Left forelimb (tissue), 1 donor: Measurements from ENCODE around the gene ANKFN1.

Source experiments
- DNase-seq: peaks from one replicate; pipeline ENCODE4 v3.0.0-alpha.2; 2018; ENCODE audit warnings: low spot score

ANKFN1 gene

GRCh38 chr17:56436142-56436541, 282.9 kb downstream of the ANKFN1 start:
- no peak for DNase-seq

- DNase-seq, result no peak
Measured at GRCh38 chr17:56440419-56440818, 287.1 kb downstream of the ANKFN1 start.

- no peak for DNase-seq
Measured at GRCh38 chr17:56441308-56441707, 288.0 kb downstream of the ANKFN1 start.

GRCh38 chr17:56445692-56446411, 292.6 kb downstream of the ANKFN1 start:
- DNase-seq, result no peak

GRCh38 chr17:56447171-56447570, 293.9 kb downstream of the ANKFN1 start:
- DNase-seq, result no peak

GRCh38 chr17:56448371-56448770, 295.1 kb downstream of the ANKFN1 start:
- DNase-seq, result no peak

GRCh38 chr17:56449176-56449575, 295.9 kb downstream of the ANKFN1 start:
- no peak for DNase-seq

GRCh38 chr17:56451629-56452028, 298.4 kb downstream of the ANKFN1 start:
- DNase-seq, result no peak

- DNase-seq, result no peak
Measured at GRCh38 chr17:56452461-56452860, 299.2 kb downstream of the ANKFN1 start.

GRCh38 chr17:56457501-56457900, 304.2 kb downstream of the ANKFN1 start:
- DNase-seq, result no peak

GRCh38 chr17:56465886-56466285, 312.6 kb downstream of the ANKFN1 start:
- DNase-seq, result no peak

- no peak for DNase-seq
Measured at GRCh38 chr17:56468840-56469239, 315.6 kb downstream of the ANKFN1 start.

- no peak for DNase-seq
Measured at GRCh38 chr17:56471696-56472095, 318.4 kb downstream of the ANKFN1 start.

- no peak for DNase-seq
Measured at GRCh38 chr17:56475116-56475515, 321.8 kb downstream of the ANKFN1 start.

GRCh38 chr17:56478836-56479447, 325.7 kb downstream of the ANKFN1 start:
- DNase-seq, result no peak

GRCh38 chr17:56480501-56480900, 327.2 kb downstream of the ANKFN1 start:
- no peak for DNase-seq

GRCh38 chr17:56481659-56482058, 328.4 kb downstream of the ANKFN1 start:
- DNase-seq, result no peak

- no peak for DNase-seq
Measured at GRCh38 chr17:56482229-56482628, 329.0 kb downstream of the ANKFN1 start.

- no peak for DNase-seq
Measured at GRCh38 chr17:56486732-56487131, 333.5 kb downstream of the ANKFN1 start.

- DNase-seq, result no peak
Measured at GRCh38 chr17:56488800-56489199, 335.5 kb downstream of the ANKFN1 start.

- DNase-seq, result no peak
Measured at GRCh38 chr17:56489980-56490379, 336.7 kb downstream of the ANKFN1 start.

GRCh38 chr17:56495556-56495955, 342.3 kb downstream of the ANKFN1 start:
- no peak for DNase-seq

GRCh38 chr17:56497132-56497531, 343.9 kb downstream of the ANKFN1 start:
- DNase-seq, result no peak
